Measurements from ENCODE around the gene WDR43.

The WDR43 gene

DNA sequence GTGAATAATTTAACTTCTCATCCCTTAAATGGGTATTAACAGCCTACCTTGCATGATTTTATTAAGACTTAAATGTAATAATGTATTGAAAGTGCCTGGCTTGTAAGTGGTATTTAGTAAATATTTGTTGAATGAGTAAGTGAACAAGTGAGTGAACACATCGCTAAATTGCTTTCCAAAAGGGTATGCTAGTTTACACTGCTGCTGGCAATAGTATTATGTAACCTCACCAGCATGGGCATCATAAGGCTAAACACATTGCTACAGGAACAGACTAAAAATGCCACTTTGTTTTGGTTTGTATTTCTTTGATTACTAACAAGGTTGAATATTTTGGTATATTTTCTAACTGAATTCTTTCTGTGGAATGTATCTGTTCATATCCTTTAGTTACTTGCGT is 9.8 kb downstream of the WDR43 start:
- TF ChIP-seq, protein P1, sequence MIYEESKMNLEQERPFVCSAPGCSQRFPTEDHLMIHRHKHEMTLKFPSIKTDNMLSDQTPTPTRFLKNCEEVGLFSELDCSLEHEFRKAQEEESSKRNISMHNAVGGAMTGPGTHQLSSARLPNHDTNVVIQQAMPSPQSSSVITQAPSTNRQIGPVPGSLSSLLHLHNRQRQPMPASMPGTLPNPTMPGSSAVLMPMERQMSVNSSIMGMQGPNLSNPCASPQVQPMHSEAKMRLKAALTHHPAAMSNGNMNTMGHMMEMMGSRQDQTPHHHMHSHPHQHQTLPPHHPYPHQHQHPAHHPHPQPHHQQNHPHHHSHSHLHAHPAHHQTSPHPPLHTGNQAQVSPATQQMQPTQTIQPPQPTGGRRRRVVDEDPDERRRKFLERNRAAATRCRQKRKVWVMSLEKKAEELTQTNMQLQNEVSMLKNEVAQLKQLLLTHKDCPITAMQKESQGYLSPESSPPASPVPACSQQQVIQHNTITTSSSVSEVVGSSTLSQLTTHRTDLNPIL (CRISPR knock-in tag; IDR thresholded peaks at IDR 0.05; ENCODE audit: low read depth): no peak
- TF ChIP-seq CSDC2 (CRISPR knock-in tag; IDR thresholded peaks at IDR 0.05) (no peak), SNAI2 (CRISPR knock-in tag; IDR thresholded peaks at IDR 0.05) (no peak), RARB (CRISPR knock-in tag; IDR thresholded peaks at IDR 0.05) (no peak), ZFP3 (CRISPR knock-in tag; IDR thresholded peaks at IDR 0.05) (no peak), TCF4 (CRISPR knock-in tag; IDR thresholded peaks at IDR 0.05; ENCODE audit: borderline replicate concordance) (no peak), ESRRG (CRISPR knock-in tag; IDR thresholded peaks at IDR 0.05) (no peak), ISL1 (CRISPR knock-in tag; IDR thresholded peaks at IDR 0.05) (no peak), ZNF8 (CRISPR knock-in tag; IDR thresholded peaks at IDR 0.05) (no peak), BACH2 (CRISPR knock-in tag; IDR thresholded peaks at IDR 0.05; ENCODE audit: borderline replicate concordance) (no peak)
- TF ChIP-seq, protein P2, sequence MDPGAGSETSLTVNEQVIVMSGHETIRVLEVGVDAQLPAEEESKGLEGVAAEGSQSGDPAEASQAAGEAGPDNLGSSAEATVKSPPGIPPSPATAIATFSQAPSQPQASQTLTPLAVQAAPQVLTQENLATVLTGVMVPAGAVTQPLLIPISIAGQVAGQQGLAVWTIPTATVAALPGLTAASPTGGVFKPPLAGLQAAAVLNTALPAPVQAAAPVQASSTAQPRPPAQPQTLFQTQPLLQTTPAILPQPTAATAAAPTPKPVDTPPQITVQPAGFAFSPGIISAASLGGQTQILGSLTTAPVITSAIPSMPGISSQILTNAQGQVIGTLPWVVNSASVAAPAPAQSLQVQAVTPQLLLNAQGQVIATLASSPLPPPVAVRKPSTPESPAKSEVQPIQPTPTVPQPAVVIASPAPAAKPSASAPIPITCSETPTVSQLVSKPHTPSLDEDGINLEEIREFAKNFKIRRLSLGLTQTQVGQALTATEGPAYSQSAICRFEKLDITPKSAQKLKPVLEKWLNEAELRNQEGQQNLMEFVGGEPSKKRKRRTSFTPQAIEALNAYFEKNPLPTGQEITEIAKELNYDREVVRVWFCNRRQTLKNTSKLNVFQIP (CRISPR knock-in tag; IDR thresholded peaks at IDR 0.05; ENCODE audit: borderline replicate concordance, low read depth): no peak
- TF ChIP-seq, protein P3, sequence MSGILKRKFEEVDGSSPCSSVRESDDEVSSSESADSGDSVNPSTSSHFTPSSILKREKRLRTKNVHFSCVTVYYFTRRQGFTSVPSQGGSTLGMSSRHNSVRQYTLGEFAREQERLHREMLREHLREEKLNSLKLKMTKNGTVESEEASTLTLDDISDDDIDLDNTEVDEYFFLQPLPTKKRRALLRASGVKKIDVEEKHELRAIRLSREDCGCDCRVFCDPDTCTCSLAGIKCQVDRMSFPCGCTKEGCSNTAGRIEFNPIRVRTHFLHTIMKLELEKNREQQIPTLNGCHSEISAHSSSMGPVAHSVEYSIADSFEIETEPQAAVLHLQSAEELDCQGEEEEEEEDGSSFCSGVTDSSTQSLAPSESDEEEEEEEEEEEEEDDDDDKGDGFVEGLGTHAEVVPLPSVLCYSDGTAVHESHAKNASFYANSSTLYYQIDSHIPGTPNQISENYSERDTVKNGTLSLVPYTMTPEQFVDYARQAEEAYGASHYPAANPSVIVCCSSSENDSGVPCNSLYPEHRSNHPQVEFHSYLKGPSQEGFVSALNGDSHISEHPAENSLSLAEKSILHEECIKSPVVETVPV (CRISPR knock-in tag; IDR thresholded peaks at IDR 0.05): no peak
- ATAC-seq: peak; percentile 54

DNA sequence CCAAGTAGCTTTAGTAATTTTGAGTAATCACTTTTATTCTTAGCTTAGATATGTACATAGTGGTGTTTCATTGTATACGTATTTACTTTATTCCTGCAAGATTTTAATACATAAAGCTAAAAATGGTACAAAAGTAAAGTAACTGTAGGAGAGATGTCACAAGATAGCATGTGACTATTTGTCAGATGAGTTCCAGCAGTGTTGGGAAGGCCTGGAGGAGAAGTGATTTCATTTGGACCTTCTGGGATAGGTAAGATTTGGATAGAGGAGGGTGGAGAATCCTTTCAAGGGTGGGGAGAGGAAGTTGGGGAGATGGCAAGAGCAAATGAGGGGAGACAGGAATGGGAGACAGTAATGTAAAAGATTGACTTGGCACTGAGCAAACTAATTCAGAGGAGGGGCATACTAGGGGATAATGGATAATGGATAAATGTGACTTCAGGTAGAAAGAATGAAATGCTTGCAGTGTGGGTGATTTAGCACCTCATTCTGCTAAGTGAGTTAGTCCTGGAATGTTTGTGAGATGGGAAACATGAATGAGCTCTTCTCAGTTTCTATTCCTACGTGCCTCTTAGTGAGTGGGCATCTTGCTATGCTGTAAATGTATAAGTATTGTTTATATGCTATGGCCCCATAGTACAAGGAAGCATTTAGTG is 10.5 kb downstream of the WDR43 start:
- no peak for ATAC-seq
- no peak for TF ChIP-seq OSR1 (CRISPR knock-in tag; IDR thresholded peaks at IDR 0.05)
- no peak for TF ChIP-seq GLIS3 (CRISPR knock-in tag; IDR thresholded peaks at IDR 0.05)
- TF ChIP-seq, protein P4, sequence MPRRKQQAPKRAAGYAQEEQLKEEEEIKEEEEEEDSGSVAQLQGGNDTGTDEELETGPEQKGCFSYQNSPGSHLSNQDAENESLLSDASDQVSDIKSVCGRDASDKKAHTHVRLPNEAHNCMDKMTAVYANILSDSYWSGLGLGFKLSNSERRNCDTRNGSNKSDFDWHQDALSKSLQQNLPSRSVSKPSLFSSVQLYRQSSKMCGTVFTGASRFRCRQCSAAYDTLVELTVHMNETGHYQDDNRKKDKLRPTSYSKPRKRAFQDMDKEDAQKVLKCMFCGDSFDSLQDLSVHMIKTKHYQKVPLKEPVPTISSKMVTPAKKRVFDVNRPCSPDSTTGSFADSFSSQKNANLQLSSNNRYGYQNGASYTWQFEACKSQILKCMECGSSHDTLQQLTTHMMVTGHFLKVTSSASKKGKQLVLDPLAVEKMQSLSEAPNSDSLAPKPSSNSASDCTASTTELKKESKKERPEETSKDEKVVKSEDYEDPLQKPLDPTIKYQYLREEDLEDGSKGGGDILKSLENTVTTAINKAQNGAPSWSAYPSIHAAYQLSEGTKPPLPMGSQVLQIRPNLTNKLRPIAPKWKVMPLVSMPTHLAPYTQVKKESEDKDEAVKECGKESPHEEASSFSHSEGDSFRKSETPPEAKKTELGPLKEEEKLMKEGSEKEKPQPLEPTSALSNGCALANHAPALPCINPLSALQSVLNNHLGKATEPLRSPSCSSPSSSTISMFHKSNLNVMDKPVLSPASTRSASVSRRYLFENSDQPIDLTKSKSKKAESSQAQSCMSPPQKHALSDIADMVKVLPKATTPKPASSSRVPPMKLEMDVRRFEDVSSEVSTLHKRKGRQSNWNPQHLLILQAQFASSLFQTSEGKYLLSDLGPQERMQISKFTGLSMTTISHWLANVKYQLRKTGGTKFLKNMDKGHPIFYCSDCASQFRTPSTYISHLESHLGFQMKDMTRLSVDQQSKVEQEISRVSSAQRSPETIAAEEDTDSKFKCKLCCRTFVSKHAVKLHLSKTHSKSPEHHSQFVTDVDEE (CRISPR knock-in tag; IDR thresholded peaks at IDR 0.05): no peak
- TF ChIP-seq, protein P2 (CRISPR knock-in tag; IDR thresholded peaks at IDR 0.05; ENCODE audit: borderline replicate concordance, low read depth): no peak
- no peak for TF ChIP-seq BACH2 (CRISPR knock-in tag; IDR thresholded peaks at IDR 0.05; ENCODE audit: borderline replicate concordance)
- TF ChIP-seq RARB (CRISPR knock-in tag; IDR thresholded peaks at IDR 0.05): no peak
- TF ChIP-seq, protein P5, sequence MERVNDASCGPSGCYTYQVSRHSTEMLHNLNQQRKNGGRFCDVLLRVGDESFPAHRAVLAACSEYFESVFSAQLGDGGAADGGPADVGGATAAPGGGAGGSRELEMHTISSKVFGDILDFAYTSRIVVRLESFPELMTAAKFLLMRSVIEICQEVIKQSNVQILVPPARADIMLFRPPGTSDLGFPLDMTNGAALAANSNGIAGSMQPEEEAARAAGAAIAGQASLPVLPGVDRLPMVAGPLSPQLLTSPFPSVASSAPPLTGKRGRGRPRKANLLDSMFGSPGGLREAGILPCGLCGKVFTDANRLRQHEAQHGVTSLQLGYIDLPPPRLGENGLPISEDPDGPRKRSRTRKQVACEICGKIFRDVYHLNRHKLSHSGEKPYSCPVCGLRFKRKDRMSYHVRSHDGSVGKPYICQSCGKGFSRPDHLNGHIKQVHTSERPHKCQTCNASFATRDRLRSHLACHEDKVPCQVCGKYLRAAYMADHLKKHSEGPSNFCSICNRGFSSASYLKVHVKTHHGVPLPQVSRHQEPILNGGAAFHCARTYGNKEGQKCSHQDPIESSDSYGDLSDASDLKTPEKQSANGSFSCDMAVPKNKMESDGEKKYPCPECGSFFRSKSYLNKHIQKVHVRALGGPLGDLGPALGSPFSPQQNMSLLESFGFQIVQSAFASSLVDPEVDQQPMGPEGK (CRISPR knock-in tag; IDR thresholded peaks at IDR 0.05; ENCODE audit: borderline replicate concordance): no peak
- TF ChIP-seq ISL1 (CRISPR knock-in tag; IDR thresholded peaks at IDR 0.05): no peak
- TF ChIP-seq ZNF8 (CRISPR knock-in tag; IDR thresholded peaks at IDR 0.05): no peak
- TF ChIP-seq ZNF565 (CRISPR knock-in tag; conservative IDR thresholded peaks at IDR 0.05; ENCODE audit: low read depth): no peak
- TF ChIP-seq ESRRG (CRISPR knock-in tag; IDR thresholded peaks at IDR 0.05): no peak

DNA sequence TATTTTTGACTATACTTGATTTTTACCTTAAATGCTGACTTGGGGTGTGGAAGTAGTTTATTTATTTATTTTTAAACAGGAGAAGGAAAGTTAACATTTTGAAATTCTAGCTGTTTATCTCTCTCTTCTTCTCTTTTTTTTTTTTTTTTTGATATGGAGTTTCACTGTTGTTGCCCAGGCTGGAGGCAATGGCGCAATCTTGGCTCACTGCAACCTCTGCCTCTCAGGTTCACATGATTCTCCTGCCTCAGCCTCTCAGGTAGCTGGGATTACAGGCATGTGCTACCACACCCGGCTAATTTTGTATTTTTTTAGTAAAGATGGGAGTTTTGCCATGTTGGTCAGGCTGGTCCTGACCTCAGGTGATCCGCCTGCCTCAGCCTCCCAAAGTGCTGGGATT is 11.1 kb downstream of the WDR43 start:
- no peak for ATAC-seq
- TF ChIP-seq ZNF8 (CRISPR knock-in tag; IDR thresholded peaks at IDR 0.05) (no peak), CSDC2 (CRISPR knock-in tag; IDR thresholded peaks at IDR 0.05) (no peak), SNAI2 (CRISPR knock-in tag; IDR thresholded peaks at IDR 0.05) (no peak), ZFP3 (CRISPR knock-in tag; IDR thresholded peaks at IDR 0.05) (no peak), OSR1 (CRISPR knock-in tag; IDR thresholded peaks at IDR 0.05) (no peak), ISL1 (CRISPR knock-in tag; IDR thresholded peaks at IDR 0.05) (no peak), ARNTL (CRISPR knock-in tag; IDR thresholded peaks at IDR 0.05; ENCODE audit: borderline replicate concordance, low read depth) (no peak)
- TF ChIP-seq, protein P2 (CRISPR knock-in tag; IDR thresholded peaks at IDR 0.05; ENCODE audit: borderline replicate concordance, low read depth): no peak
- TF ChIP-seq, protein P3 (CRISPR knock-in tag; IDR thresholded peaks at IDR 0.05): no peak

Measured in SK-N-SH treated with all-trans-retinoic acid at 6 μM for 48 hours (cell line).